CD4-positive, alpha-beta memory T cell (primary cell): ENCODE data around the gene KIF13A. TPM values are rescaled to one million over a fixed set of nuclear protein-coding genes. Genes with fewer than 3 reads are reported as not detected.

Experiments used
- CTCF ChIA-PET: fragments of 350-600 bp; sonication (Branson Sonifier 250); formaldehyde crosslinking; loops from one replicate; lab custom pipeline; 2021; ENCODE audit warnings: inconsistent platforms; ENCODE audit not compliant: partially characterized antibody; lab: Charles Lee
- POLR2A ChIA-PET: fragments of 350-600 bp; sonication (Branson Sonifier 250); formaldehyde crosslinking; loops from one replicate; lab custom pipeline; 2021; ENCODE audit not compliant: partially characterized antibody; lab: Charles Lee
- DNase-seq, 5 donors: peaks; one replicate each; pipeline versions ENCODE4 v3.0.0 to v3.0.0-alpha.2; 2020 to 2022; ENCODE audit warnings: mixed read lengths in 1 of 5
- H3K27ac ChIP-seq: one replicate; pipeline ENCODE4 v1.7.0; 2013; ENCODE audit warnings: low read depth, low read length
- H3K27me3 ChIP-seq: 2 replicates; pipeline ENCODE4 v1.7.0; 2013; ENCODE audit warnings: mild to moderate bottlenecking, low read length, moderate library complexity; ENCODE audit not compliant: insufficient read depth
- H3K36me3 ChIP-seq: 2 replicates; pipeline ENCODE4 v1.7.0; 2013; ENCODE audit warnings: mild to moderate bottlenecking, low read length, moderate library complexity; ENCODE audit not compliant: insufficient read depth
- H3K4me1 ChIP-seq: 2 replicates; pipeline ENCODE4 v1.7.0; 2013; ENCODE audit warnings: mild to moderate bottlenecking, low read length, moderate library complexity; ENCODE audit not compliant: insufficient read depth
- H3K4me3 ChIP-seq, 2 donors: one replicate each; pipeline ENCODE4 v1.7.0; 2013; ENCODE audit warnings: low read length in 2 of 2, mild to moderate bottlenecking in 1 of 2
- H3K9me3 ChIP-seq, 2 donors: one replicate each; pipeline ENCODE4 v1.7.0; 2013; ENCODE audit warnings: low read length in 2 of 2, control low read depth in 1 of 2; ENCODE audit not compliant: control insufficient read depth in 1 of 2
- H3K27ac Mint-ChIP-seq, 7 donors: one replicate each; pipeline ENCODE4 v1.8.0; 2020 to 2021; ENCODE audit warnings: mixed read lengths in 7 of 7, mild to moderate bottlenecking in 6 of 7, inconsistent platforms in 3 of 7, moderate library complexity in 3 of 7
- H3K27me3 Mint-ChIP-seq, 2 donors: one replicate each; pipeline ENCODE4 v1.8.0; 2020 to 2021; ENCODE audit warnings: mixed read lengths in 2 of 2
- H3K36me3 Mint-ChIP-seq, 2 donors: one replicate each; pipeline ENCODE4 v1.8.0; 2020 to 2021; ENCODE audit warnings: mixed read lengths in 2 of 2, inconsistent platforms in 1 of 2, mild to moderate bottlenecking in 1 of 2
- H3K4me1 Mint-ChIP-seq, 4 donors: one replicate each; pipeline ENCODE4 v1.8.0; 2020 to 2021; ENCODE audit warnings: mixed read lengths in 4 of 4, mild to moderate bottlenecking in 1 of 4
- H3K4me3 Mint-ChIP-seq, 8 donors: one replicate each; pipeline ENCODE4 v1.8.0; 2020 to 2021; ENCODE audit warnings: mixed read lengths in 8 of 8, mild to moderate bottlenecking in 7 of 8, moderate library complexity in 6 of 8, inconsistent platforms in 3 of 8
- H3K9me3 Mint-ChIP-seq, 8 donors: one replicate each; pipeline ENCODE4 v1.8.0; 2020 to 2021; ENCODE audit warnings: mixed read lengths in 8 of 8, mild to moderate bottlenecking in 5 of 8, inconsistent platforms in 3 of 8, moderate library complexity in 1 of 8
- intact Hi-C: fragments of 100-400 bp; cut with micrococcal nuclease; formaldehyde crosslinking; loops from one replicate; pipeline ENCODE4 v1.15.1; 2023
- polyA plus RNA-seq, 2 donors: library from polyadenylated mRNA; unstranded; fragments of 300-500 nt; fragmentation: Illumina TruSeq; gene quantifications; one replicate each; pipeline ENCODE4 v1.2.3, GENCODE V29; 2021
- total RNA-seq, 2 experiments: library from RNA; stranded (reverse); gene quantifications; one replicate each; pipeline ENCODE4 v1.2.3, GENCODE V29; 2021

The KIF13A gene
- total and polyA plus RNA-seq, 4 experiments from 2014 or later = 0.61 to 1.7 (median 1.5) TPM; not detected in 1

- Mint-ChIP-seq H3K9me3 (peaks cover 0 to 3% (median 0%) of the 10 kb centered on the region in 8 donors), H3K27me3 (peaks cover 13 to 22% of the 10 kb centered on the region in 2 donors), H3K27ac (no peak overlapping the region), H3K4me1 (no peaks in the 10 kb centered on the region), H3K4me3 (no peak overlapping the region), H3K36me3 (no peaks in the 10 kb centered on the region)
- H3K36me3 ChIP-seq = no peaks in the 10 kb centered on the region
- POLR2A ChIA-PET = no interaction called here
- DNase-seq = no peak
- no peak overlapping the region for H3K27ac ChIP-seq
- H3K4me1 ChIP-seq = no peaks in the 10 kb centered on the region
- H3K4me3 ChIP-seq = no peak overlapping the region
- H3K27me3 ChIP-seq = no peaks in the 10 kb centered on the region
- CTCF ChIA-PET = no interaction called here
- no peaks in the 10 kb centered on the region for H3K9me3 ChIP-seq
- intact Hi-C loops = no loop called here
Observed at GRCh38 chr6:17999425-17999824, 12.0 kb upstream of the KIF13A start.

- H3K36me3 Mint-ChIP-seq = no peaks in the 10 kb centered on the region
- H3K27ac ChIP-seq = no peak overlapping the region
- H3K4me3 Mint-ChIP-seq = no peak overlapping the region
- ChIA-PET CTCF (no interaction called here), POLR2A (no interaction called here)
- H3K27me3 ChIP-seq = no peaks in the 10 kb centered on the region
- no peaks in the 10 kb centered on the region for H3K4me1 Mint-ChIP-seq
- H3K9me3 Mint-ChIP-seq = peaks cover 0 to 3% (median 0%) of the 10 kb centered on the region in 8 donors
- H3K27ac Mint-ChIP-seq = no peak overlapping the region
- H3K4me3 ChIP-seq = no peak overlapping the region
- no peaks in the 10 kb centered on the region for H3K9me3 ChIP-seq
- H3K4me1 ChIP-seq = no peaks in the 10 kb centered on the region
- no peak for DNase-seq
- peaks cover 13 to 22% of the 10 kb centered on the region in 2 donors for H3K27me3 Mint-ChIP-seq
- intact Hi-C loops = no loop called here
- H3K36me3 ChIP-seq = no peaks in the 10 kb centered on the region
Observed at GRCh38 chr6:17998442-17998841, 11.0 kb upstream of the KIF13A start.

- Mint-ChIP-seq H3K4me1 (no peaks in the 10 kb centered on the region), H3K4me3 (no peak overlapping the region), H3K36me3 (no peaks in the 10 kb centered on the region), H3K27me3 (peaks cover 13 to 22% of the 10 kb centered on the region in 2 donors), H3K27ac (no peak overlapping the region), H3K9me3 (peaks cover 0 to 3% (median 0%) of the 10 kb centered on the region in 8 donors)
- Histone ChIP-seq H3K4me1 (no peaks in the 10 kb centered on the region), H3K9me3 (no peaks in the 10 kb centered on the region), H3K36me3 (no peaks in the 10 kb centered on the region), H3K27ac (no peak overlapping the region), H3K27me3 (no peaks in the 10 kb centered on the region), H3K4me3 (no peak overlapping the region)
- no peak for DNase-seq
- ChIA-PET POLR2A (no interaction called here), CTCF (no interaction called here)
- intact Hi-C loops = no loop called here
Observed at GRCh38 chr6:17998003-17998402, 10.6 kb upstream of the KIF13A start.

- no peaks in the 10 kb centered on the region for H3K9me3 ChIP-seq
- peaks cover 5% of the 10 kb centered on the region for H3K27me3 ChIP-seq
- H3K27ac ChIP-seq = no peak overlapping the region
- Mint-ChIP-seq H3K36me3 (no peaks in the 10 kb centered on the region), H3K4me3 (no peak overlapping the region), H3K27me3 (peaks cover 21 to 32% of the 10 kb centered on the region in 2 donors), H3K4me1 (no peaks in the 10 kb centered on the region), H3K9me3 (peaks cover 0 to 3% (median 0%) of the 10 kb centered on the region in 8 donors), H3K27ac (no peak overlapping the region)
- no peaks in the 10 kb centered on the region for H3K36me3 ChIP-seq
- intact Hi-C loops = no loop called here
- H3K4me3 ChIP-seq = no peak overlapping the region
- ChIA-PET CTCF (interaction anchor here (1.3 kb wide), 1 partner anchor 25 kb away, joined by 3 read pairs; no protein-coding TSS in a partner anchor), POLR2A (no interaction called here)
- no peaks in the 10 kb centered on the region for H3K4me1 ChIP-seq
- DNase-seq = no peak
Observed at GRCh38 chr6:17995414-17995813, 8.0 kb upstream of the KIF13A start.

- Histone ChIP-seq H3K9me3 (no peaks in the 10 kb centered on the region), H3K27me3 (peaks cover 5% of the 10 kb centered on the region), H3K36me3 (no peaks in the 10 kb centered on the region), H3K4me3 (no peak overlapping the region), H3K4me1 (no peaks in the 10 kb centered on the region), H3K27ac (no peak overlapping the region)
- peaks cover 0 to 3% (median 0%) of the 10 kb centered on the region in 8 donors for H3K9me3 Mint-ChIP-seq
- intact Hi-C loops = no loop called here
- no peaks in the 10 kb centered on the region for H3K4me1 Mint-ChIP-seq
- POLR2A ChIA-PET = no interaction called here
- no peak overlapping the region for H3K4me3 Mint-ChIP-seq
- H3K36me3 Mint-ChIP-seq = no peaks in the 10 kb centered on the region
- no peak overlapping the region for H3K27ac Mint-ChIP-seq
- H3K27me3 Mint-ChIP-seq = peaks cover 22 to 34% of the 10 kb centered on the region in 2 donors
- no peak for DNase-seq
- CTCF ChIA-PET = no interaction called here
Observed at GRCh38 chr6:17994019-17994418, 6.6 kb upstream of the KIF13A start.

- peak overlapping the region; percentile 41 to 42 for H3K4me3 ChIP-seq
- no peaks in the 10 kb centered on the region for H3K9me3 ChIP-seq
- Mint-ChIP-seq H3K4me3 (peak overlapping the region; percentile 89 to 96 (median 92)), H3K9me3 (no peaks in the 10 kb centered on the region), H3K27ac (peak overlapping the region in 1 of 7 donors; percentile 49), H3K4me1 (peaks cover 10 to 22% (median 11%) of the 10 kb centered on the region in 4 donors), H3K36me3 (peaks cover 0 to 2% of the 10 kb centered on the region in 2 donors), H3K27me3 (peaks cover 23 to 36% of the 10 kb centered on the region in 2 donors)
- CTCF ChIA-PET = no interaction called here
- H3K4me1 ChIP-seq = peaks cover 18% of the 10 kb centered on the region
- POLR2A ChIA-PET = no interaction called here
- no peak for DNase-seq
- no peak overlapping the region for H3K27ac ChIP-seq
- intact Hi-C loops = no loop called here
- no peaks in the 10 kb centered on the region for H3K36me3 ChIP-seq
- H3K27me3 ChIP-seq = peaks cover 13% of the 10 kb centered on the region
Observed at GRCh38 chr6:17988422-17988944, 1.0 kb upstream of the KIF13A start.

- peak overlapping the region in 2 of 7 donors; percentile 49 to 72 for H3K27ac Mint-ChIP-seq
- H3K9me3 Mint-ChIP-seq = no peaks in the 10 kb centered on the region
- Histone ChIP-seq H3K4me1 (peaks cover 18% of the 10 kb centered on the region), H3K9me3 (no peaks in the 10 kb centered on the region), H3K27ac (no peak overlapping the region), H3K27me3 (peaks cover 13% of the 10 kb centered on the region), H3K36me3 (no peaks in the 10 kb centered on the region), H3K4me3 (peak overlapping the region; percentile 41 to 42)
- ChIA-PET POLR2A (no interaction called here), CTCF (no interaction called here)
- peaks cover 10 to 22% (median 11%) of the 10 kb centered on the region in 4 donors for H3K4me1 Mint-ChIP-seq
- peak overlapping the region; percentile 89 to 96 (median 92) for H3K4me3 Mint-ChIP-seq
- DNase-seq = peak in 4 of 5 donors; percentile 8 to 19 (median 15)
- intact Hi-C loops = no loop called here
- H3K36me3 Mint-ChIP-seq = peaks cover 0 to 2% of the 10 kb centered on the region in 2 donors
- peaks cover 23 to 36% of the 10 kb centered on the region in 2 donors for H3K27me3 Mint-ChIP-seq
Observed at GRCh38 chr6:17987697-17988421, 424 bp upstream of the KIF13A start.
